ENCODE measurements around the gene MBLAC1.
A peak's percentile ranks its signal among the peaks of the same experiment; 100 is the strongest.
"Not testable (repeated sequence)": the region's sequence is repeated elsewhere in the genome, so short reads cannot be mapped to it uniquely, and the experiment has no call there.

MBLAC1 gene

GRCh38 chr7:100124301-100125230 lies 2.2 kb upstream of the MBLAC1 start:
- no peak for DNase-seq (ENCODE audit: low spot score)

GRCh38 chr7:100126239-100126930 lies 382 bp upstream of the MBLAC1 start:
- no peak for DNase-seq (ENCODE audit: low spot score)

- no peak for DNase-seq (ENCODE audit: low spot score)
These were observed 1.3 kb downstream of the MBLAC1 start for GRCh38 chr7:100127866-100128636.

- DNase-seq (ENCODE audit: low spot score) = no peak
These were observed 1.8 kb downstream of the MBLAC1 start for GRCh38 chr7:100128637-100128963.

GRCh38 chr7:100130220-100130607 lies 3.4 kb downstream of the MBLAC1 start:
- DNase-seq (ENCODE audit: low spot score) = not testable (repeated sequence)

- DNase-seq (ENCODE audit: low spot score) = peak; percentile 88
These were observed 4.1 kb downstream of the MBLAC1 start for GRCh38 chr7:100130608-100131453.

- no peak for DNase-seq (ENCODE audit: low spot score)
These were observed 5.4 kb downstream of the MBLAC1 start for GRCh38 chr7:100132126-100132525.

GRCh38 chr7:100132697-100133151 lies 6.0 kb downstream of the MBLAC1 start:
- DNase-seq (ENCODE audit: low spot score) = peak; percentile 73

- no peak for DNase-seq (ENCODE audit: low spot score)
These were observed 11.3 kb downstream of the MBLAC1 start for GRCh38 chr7:100137851-100138760.

- no peak for DNase-seq (ENCODE audit: low spot score)
These were observed 14.8 kb downstream of the MBLAC1 start for GRCh38 chr7:100141555-100141949.

GRCh38 chr7:100142461-100142860 lies 15.7 kb downstream of the MBLAC1 start:
- no peak for DNase-seq (ENCODE audit: low spot score)

GRCh38 chr7:100146350-100146749 lies 19.6 kb downstream of the MBLAC1 start:
- not testable (repeated sequence) for DNase-seq (ENCODE audit: low spot score)

- DNase-seq (ENCODE audit: low spot score) = no peak
These were observed 20.5 kb downstream of the MBLAC1 start for GRCh38 chr7:100147278-100147677.

GRCh38 chr7:100148225-100148558 lies 21.4 kb downstream of the MBLAC1 start:
- DNase-seq (ENCODE audit: low spot score) = no peak

- peak; percentile 99 for DNase-seq (ENCODE audit: low spot score)
These were observed 22.0 kb downstream of the MBLAC1 start, which contains the start of gene LAMTOR4 for GRCh38 chr7:100148559-100149328. LAMTOR4 (plus strand) TSS chr7:100148918; CDS start chr7:100148973, 55 bp downstream.

- no peak for DNase-seq (ENCODE audit: low spot score)
These were observed 25.6 kb downstream of the MBLAC1 start for GRCh38 chr7:100152404-100152803.

GRCh38 chr7:100152937-100153666 lies 26.3 kb downstream of the MBLAC1 start:
- DNase-seq (ENCODE audit: low spot score) = no peak

GRCh38 chr7:100153708-100154535 lies 27.2 kb downstream of the MBLAC1 start:
- DNase-seq (ENCODE audit: low spot score) = no peak
